ENCODE results near the gene CTNNA3. TPM values are rescaled to one million over a fixed set of nuclear protein-coding genes. Genes with fewer than 3 reads are reported as not detected.

CTNNA3 gene
- total and polyA plus RNA-seq, 4 donors = 0.38 to 8.9 (median 5.2) TPM

DNA sequence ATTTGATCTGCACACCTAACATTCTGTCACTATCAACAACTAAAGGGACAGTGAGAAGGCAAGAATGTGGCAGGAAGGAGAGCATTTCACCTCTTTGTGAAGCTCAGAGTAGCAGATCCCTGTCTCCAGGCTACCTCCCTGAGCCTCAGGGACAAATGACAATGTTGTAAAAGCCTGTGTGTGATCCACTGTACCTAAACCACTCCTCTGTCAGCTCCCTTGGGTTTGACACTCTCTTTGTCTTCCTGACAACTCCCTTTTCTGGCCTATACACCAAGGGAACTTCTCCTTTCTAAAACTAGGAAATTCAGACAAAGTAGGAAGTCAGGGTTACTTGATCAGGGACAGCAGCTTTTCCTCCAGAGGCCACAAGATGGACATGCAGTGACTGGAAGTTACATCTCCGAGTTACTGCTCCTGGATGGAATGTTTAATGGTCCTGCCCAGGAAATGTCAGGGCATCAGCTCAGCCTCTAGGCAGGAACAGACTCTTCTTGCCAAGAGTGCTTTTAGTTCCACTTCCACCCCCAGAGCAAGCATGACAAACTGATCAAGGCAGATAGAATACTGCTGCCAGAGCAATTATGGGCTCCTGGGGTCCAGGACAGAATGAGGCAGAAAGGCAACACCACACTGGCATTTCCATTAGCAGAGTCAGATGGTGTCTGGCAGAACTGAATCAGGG, 1784.7 kb downstream of the CTNNA3 start:
- intact Hi-C loops (cut with DNase I) = no loop called here
- H3K27ac ChIP-seq (ENCODE audit: low read depth in 1 of 2, low read length in 2 of 2) = no peak overlapping the region
- H3K4me3 ChIP-seq (ENCODE audit: low read length in 2 of 2) = no peak overlapping the region
- H3K27me3 ChIP-seq (ENCODE audit: control insufficient read depth in 1 of 2, insufficient read depth in 2 of 2, low read length in 1 of 2) = no peaks in the 10 kb centered on the region
- no peaks in the 10 kb centered on the region for H3K4me1 ChIP-seq (ENCODE audit: control insufficient read depth in 1 of 2, insufficient read depth in 2 of 2, low read length in 2 of 2)
- DNase-seq (no peak), ATAC-seq (ENCODE audit: low FRiP score) (no peak)
- no peaks in the 10 kb centered on the region for H3K9me3 ChIP-seq (ENCODE audit: control insufficient read depth, low read length)
- no peaks in the 10 kb centered on the region for H3K36me3 ChIP-seq (ENCODE audit: control insufficient read depth in 1 of 2, insufficient read depth in 2 of 2, low read length in 1 of 2)
- 8 to 32% methylated on average over 1 of the region's 1 CpG for WGBS, 2 donors

DNA sequence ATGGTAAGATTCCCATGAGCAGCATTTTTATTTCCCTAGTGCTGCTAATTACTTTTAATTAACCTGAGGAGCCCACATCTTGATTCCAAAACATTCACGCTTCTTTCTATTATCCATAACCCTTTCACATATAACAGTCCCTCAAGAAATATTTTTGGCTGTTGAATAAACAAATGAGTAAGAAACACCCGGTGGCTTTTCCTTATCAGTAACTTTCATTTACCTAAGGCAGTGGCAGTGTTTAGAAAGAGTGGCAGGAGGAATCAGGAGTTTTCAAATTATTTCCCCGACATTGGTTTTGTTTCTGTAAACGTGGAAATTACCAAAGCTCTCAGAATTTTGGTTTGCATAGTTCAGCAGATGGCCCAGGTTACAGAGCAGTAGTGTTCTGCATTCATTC, 1785.8 kb downstream of the CTNNA3 start:
- Histone ChIP-seq H3K36me3 (ENCODE audit: control insufficient read depth in 1 of 2, insufficient read depth in 2 of 2, low read length in 1 of 2) (no peaks in the 10 kb centered on the region), H3K4me3 (ENCODE audit: low read length in 2 of 2) (no peak overlapping the region), H3K27ac (ENCODE audit: low read depth in 1 of 2, low read length in 2 of 2) (no peak overlapping the region), H3K27me3 (ENCODE audit: control insufficient read depth in 1 of 2, insufficient read depth in 2 of 2, low read length in 1 of 2) (no peaks in the 10 kb centered on the region), H3K4me1 (ENCODE audit: control insufficient read depth in 1 of 2, insufficient read depth in 2 of 2, low read length in 2 of 2) (no peaks in the 10 kb centered on the region), H3K9me3 (ENCODE audit: control insufficient read depth, low read length) (no peaks in the 10 kb centered on the region)
- no peak for ATAC-seq (ENCODE audit: low FRiP score)
- no peak for DNase-seq
- intact Hi-C loops (cut with DNase I) = no loop called here
- WGBS, 2 donors = 44 to 46% methylated on average over 4 of the region's 4 CpGs

DNA sequence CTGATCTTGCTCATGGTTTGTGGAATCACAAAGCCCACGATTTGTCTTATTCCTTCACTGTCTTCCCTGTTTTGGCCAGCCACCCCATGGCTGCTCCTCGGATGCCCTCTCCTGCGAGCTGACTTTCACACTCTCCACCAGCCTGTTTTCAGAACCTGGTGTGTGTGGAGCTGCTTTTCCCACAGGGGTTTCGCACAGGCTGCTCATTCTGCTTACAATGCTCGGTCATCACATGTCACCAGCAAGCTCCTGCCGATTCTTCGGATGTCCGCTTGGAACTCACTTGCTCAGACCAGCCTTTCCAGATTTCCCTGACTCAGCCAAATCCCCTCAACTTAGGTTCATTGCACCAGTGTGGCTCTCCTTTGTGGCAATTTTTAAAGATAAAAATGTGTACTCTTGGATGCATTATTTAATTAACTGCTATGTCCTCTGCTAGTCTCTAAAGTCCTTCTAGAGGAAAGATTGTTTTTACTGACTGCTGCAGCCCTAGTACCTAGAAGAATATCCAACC, 1788.7 kb downstream of the CTNNA3 start:
- no peak for DNase-seq
- intact Hi-C loops (cut with DNase I) = no loop called here
- Histone ChIP-seq H3K27ac (ENCODE audit: low read depth in 1 of 2, low read length in 2 of 2) (no peak overlapping the region), H3K36me3 (ENCODE audit: control insufficient read depth in 1 of 2, insufficient read depth in 2 of 2, low read length in 1 of 2) (no peaks in the 10 kb centered on the region), H3K4me3 (ENCODE audit: low read length in 2 of 2) (no peak overlapping the region), H3K27me3 (ENCODE audit: control insufficient read depth in 1 of 2, insufficient read depth in 2 of 2, low read length in 1 of 2) (no peaks in the 10 kb centered on the region), H3K9me3 (ENCODE audit: control insufficient read depth, low read length) (no peaks in the 10 kb centered on the region), H3K4me1 (ENCODE audit: control insufficient read depth in 1 of 2, insufficient read depth in 2 of 2, low read length in 2 of 2) (no peaks in the 10 kb centered on the region)
- no peak for ATAC-seq (ENCODE audit: low FRiP score)
- 44 to 59% methylated on average over 8 of the region's 8 CpGs for WGBS, 2 donors

DNA sequence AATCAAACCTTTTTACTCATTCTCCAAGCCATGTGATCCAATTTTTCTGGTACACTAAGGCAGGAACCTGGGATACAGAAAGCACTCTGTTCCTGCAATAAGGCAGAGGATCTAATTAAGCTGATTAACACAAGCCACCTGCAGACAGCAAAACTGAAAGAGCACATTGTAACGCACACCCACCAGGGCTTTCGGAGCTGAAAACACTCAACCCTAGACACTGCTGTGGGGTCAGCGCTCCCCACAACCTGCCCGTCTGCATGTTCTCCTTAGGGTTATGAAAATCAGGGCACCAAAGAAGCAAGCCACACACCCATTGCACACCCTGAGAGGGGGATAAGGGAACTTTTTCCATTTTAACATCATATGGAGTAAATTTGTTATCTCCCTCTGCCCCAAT, 1792.4 kb downstream of the CTNNA3 start:
- DNase-seq (no peak), ATAC-seq (ENCODE audit: low FRiP score) (no peak)
- no peaks in the 10 kb centered on the region for H3K27me3 ChIP-seq (ENCODE audit: control insufficient read depth in 1 of 2, insufficient read depth in 2 of 2, low read length in 1 of 2)
- no peaks in the 10 kb centered on the region for H3K4me1 ChIP-seq (ENCODE audit: control insufficient read depth in 1 of 2, insufficient read depth in 2 of 2, low read length in 2 of 2)
- no peak overlapping the region for H3K4me3 ChIP-seq (ENCODE audit: low read length in 2 of 2)
- 94 to 96% methylated on average over 4 of the region's 4 CpGs for WGBS, 2 donors
- H3K36me3 ChIP-seq (ENCODE audit: control insufficient read depth in 1 of 2, insufficient read depth in 2 of 2, low read length in 1 of 2) = no peaks in the 10 kb centered on the region
- H3K27ac ChIP-seq (ENCODE audit: low read depth in 1 of 2, low read length in 2 of 2) = no peak overlapping the region
- intact Hi-C loops (cut with DNase I) = no loop called here
- no peaks in the 10 kb centered on the region for H3K9me3 ChIP-seq (ENCODE audit: control insufficient read depth, low read length)

DNA sequence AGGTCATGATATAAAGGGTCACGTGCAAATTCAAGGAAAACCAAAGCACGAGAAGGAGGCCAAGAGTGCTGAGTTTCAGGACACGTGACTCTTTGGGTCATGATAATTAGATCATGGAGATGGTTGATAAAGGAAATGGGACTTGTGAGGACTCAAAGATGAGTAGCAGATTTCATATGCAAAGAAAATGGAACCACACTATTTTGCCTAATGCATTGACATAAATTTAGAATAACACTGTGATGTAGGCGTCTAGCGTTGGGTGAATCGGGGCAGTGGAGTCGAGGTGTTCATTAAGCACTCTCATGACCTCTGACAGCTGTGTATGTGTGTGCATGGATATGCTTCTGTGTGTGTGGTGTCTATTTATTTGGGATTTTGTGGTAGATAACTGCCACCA, 1795.7 kb downstream of the CTNNA3 start:
- H3K36me3 ChIP-seq (ENCODE audit: control insufficient read depth in 1 of 2, insufficient read depth in 2 of 2, low read length in 1 of 2) = no peaks in the 10 kb centered on the region
- no peak overlapping the region for H3K4me3 ChIP-seq (ENCODE audit: low read length in 2 of 2)
- no peak overlapping the region for H3K27ac ChIP-seq (ENCODE audit: low read depth in 1 of 2, low read length in 2 of 2)
- H3K27me3 ChIP-seq (ENCODE audit: control insufficient read depth in 1 of 2, insufficient read depth in 2 of 2, low read length in 1 of 2) = no peaks in the 10 kb centered on the region
- intact Hi-C loops (cut with DNase I) = no loop called here
- no peaks in the 10 kb centered on the region for H3K4me1 ChIP-seq (ENCODE audit: control insufficient read depth in 1 of 2, insufficient read depth in 2 of 2, low read length in 2 of 2)
- ATAC-seq (ENCODE audit: low FRiP score) = no peak
- 90 to 92% methylated on average over 7 of the region's 7 CpGs for WGBS, 2 donors
- no peak for DNase-seq
- H3K9me3 ChIP-seq (ENCODE audit: control insufficient read depth, low read length) = no peaks in the 10 kb centered on the region

DNA sequence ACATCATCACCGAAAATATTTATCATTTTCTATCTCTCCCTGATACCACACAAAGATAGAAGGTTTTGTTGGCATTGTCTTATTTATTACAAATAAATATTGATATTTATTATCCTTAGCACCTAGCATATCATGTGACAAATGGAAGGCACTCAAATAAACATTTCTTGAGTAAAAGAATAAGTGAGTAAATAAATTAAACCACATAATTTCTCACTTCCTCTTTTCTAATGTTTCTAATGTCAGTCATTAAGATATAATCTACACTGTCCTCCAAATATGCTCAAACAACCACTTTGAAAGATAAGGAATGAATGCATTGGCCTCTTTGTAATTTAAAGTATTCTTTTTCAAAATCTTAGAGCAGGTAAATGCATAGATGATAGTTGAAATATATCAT, 1797.9 kb downstream of the CTNNA3 start:
- intact Hi-C loops (cut with DNase I) = no loop called here
- H3K36me3 ChIP-seq (ENCODE audit: control insufficient read depth in 1 of 2, insufficient read depth in 2 of 2, low read length in 1 of 2) = no peaks in the 10 kb centered on the region
- DNase-seq (no peak), ATAC-seq (ENCODE audit: low FRiP score) (no peak)
- H3K27ac ChIP-seq (ENCODE audit: low read depth in 1 of 2, low read length in 2 of 2) = no peak overlapping the region
- H3K9me3 ChIP-seq (ENCODE audit: control insufficient read depth, low read length) = no peaks in the 10 kb centered on the region
- no peaks in the 10 kb centered on the region for H3K27me3 ChIP-seq (ENCODE audit: control insufficient read depth in 1 of 2, insufficient read depth in 2 of 2, low read length in 1 of 2)
- no peak overlapping the region for H3K4me3 ChIP-seq (ENCODE audit: low read length in 2 of 2)
- no peaks in the 10 kb centered on the region for H3K4me1 ChIP-seq (ENCODE audit: control insufficient read depth in 1 of 2, insufficient read depth in 2 of 2, low read length in 2 of 2)
- 92 to 97% methylated on average over 1 of the region's 1 CpG for WGBS, 2 donors

DNA sequence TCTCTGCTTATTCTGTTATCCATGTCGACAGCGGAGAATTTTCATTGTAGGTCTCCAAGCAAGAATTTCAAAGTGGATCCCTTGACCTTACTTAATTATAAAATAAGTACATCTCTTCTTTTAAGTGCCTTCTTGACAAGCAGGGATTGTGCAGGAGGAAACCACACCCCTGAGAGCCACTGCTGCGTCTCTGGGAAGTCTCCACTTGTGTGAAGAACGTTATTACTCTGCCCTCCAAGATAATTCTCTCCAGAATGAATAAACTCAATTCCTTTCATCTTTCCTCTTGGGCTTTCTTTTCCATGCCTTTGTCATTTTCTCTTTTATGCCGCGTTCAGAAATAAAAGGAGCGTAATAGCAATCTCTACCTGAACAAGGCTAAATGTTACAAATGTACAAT, 1801.0 kb downstream of the CTNNA3 start:
- intact Hi-C loops (cut with DNase I) = no loop called here
- ATAC-seq (ENCODE audit: low FRiP score) = no peak
- H3K36me3 ChIP-seq (ENCODE audit: control insufficient read depth in 1 of 2, insufficient read depth in 2 of 2, low read length in 1 of 2) = no peaks in the 10 kb centered on the region
- no peaks in the 10 kb centered on the region for H3K4me1 ChIP-seq (ENCODE audit: control insufficient read depth in 1 of 2, insufficient read depth in 2 of 2, low read length in 2 of 2)
- H3K27me3 ChIP-seq (ENCODE audit: control insufficient read depth in 1 of 2, insufficient read depth in 2 of 2, low read length in 1 of 2) = no peaks in the 10 kb centered on the region
- no peak overlapping the region for H3K27ac ChIP-seq (ENCODE audit: low read depth in 1 of 2, low read length in 2 of 2)
- no peak for DNase-seq
- no peak overlapping the region for H3K4me3 ChIP-seq (ENCODE audit: low read length in 2 of 2)
- no peaks in the 10 kb centered on the region for H3K9me3 ChIP-seq (ENCODE audit: control insufficient read depth, low read length)
- 88 to 92% methylated on average over 7 of the region's 7 CpGs for WGBS, 2 donors

DNA sequence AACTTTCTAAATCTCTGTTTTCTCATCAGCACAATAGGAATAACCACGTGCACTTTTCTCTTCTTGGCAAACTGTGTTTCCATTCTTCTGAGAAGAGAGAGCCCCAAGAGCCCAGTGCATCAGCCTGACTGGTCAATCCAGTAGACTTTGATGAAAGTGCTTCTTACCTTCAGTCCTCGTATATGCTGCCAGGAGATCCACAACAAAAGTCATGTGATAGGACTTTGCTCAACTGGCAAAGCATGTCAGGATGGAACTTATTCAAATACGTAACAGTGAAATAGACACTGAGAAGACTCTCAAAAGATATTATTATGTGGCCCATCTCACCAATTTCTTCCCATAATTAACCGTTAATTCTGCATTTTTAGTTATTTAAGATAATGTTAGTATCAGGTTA, 1801.6 kb downstream of the CTNNA3 start:
- H3K4me3 ChIP-seq (ENCODE audit: low read length in 2 of 2) = no peak overlapping the region

DNA sequence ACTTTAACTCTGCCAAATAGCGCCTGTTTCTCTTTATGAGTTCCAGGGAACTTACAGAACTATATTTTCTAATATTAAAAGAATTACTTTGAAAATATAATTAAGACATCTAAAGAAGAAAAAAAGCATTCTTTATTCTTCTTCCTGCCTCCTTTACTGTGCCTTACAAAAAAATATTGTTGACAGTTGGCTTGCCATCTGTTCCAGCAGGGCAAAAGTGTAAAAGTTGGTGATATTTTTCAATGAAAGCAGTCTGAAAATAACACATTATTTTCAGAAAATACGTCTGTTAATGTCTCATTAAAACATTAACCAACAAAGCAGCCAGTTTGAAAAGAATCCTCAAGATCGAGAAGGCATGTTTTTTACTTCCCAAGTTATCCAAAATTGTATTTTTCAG, 1802.3 kb downstream of the CTNNA3 start:
- no peak for ATAC-seq (ENCODE audit: low FRiP score)
- H3K27ac ChIP-seq (ENCODE audit: low read depth in 1 of 2, low read length in 2 of 2) = no peak overlapping the region
- intact Hi-C loops (cut with DNase I) = no loop called here
- H3K36me3 ChIP-seq (ENCODE audit: control insufficient read depth in 1 of 2, insufficient read depth in 2 of 2, low read length in 1 of 2) = no peaks in the 10 kb centered on the region
- no peak for DNase-seq
- peaks cover 1% of the 10 kb centered on the region for H3K9me3 ChIP-seq (ENCODE audit: control insufficient read depth, low read length)
- H3K4me1 ChIP-seq (ENCODE audit: control insufficient read depth in 1 of 2, insufficient read depth in 2 of 2, low read length in 2 of 2) = no peaks in the 10 kb centered on the region
- H3K4me3 ChIP-seq (ENCODE audit: low read length in 2 of 2) = no peak overlapping the region
- no peaks in the 10 kb centered on the region for H3K27me3 ChIP-seq (ENCODE audit: control insufficient read depth in 1 of 2, insufficient read depth in 2 of 2, low read length in 1 of 2)
- 68 to 70% methylated on average over 3 of the region's 3 CpGs for WGBS, 2 donors

More for the DNA sequence above, 1801.6 kb downstream of the CTNNA3 start:
- Histone ChIP-seq H3K27ac (ENCODE audit: low read depth in 1 of 2, low read length in 2 of 2) (no peak overlapping the region), H3K27me3 (ENCODE audit: control insufficient read depth in 1 of 2, insufficient read depth in 2 of 2, low read length in 1 of 2) (no peaks in the 10 kb centered on the region), H3K4me1 (ENCODE audit: control insufficient read depth in 1 of 2, insufficient read depth in 2 of 2, low read length in 2 of 2) (no peaks in the 10 kb centered on the region), H3K9me3 (ENCODE audit: control insufficient read depth, low read length) (no peaks in the 10 kb centered on the region), H3K36me3 (ENCODE audit: control insufficient read depth in 1 of 2, insufficient read depth in 2 of 2, low read length in 1 of 2) (no peaks in the 10 kb centered on the region)
- intact Hi-C loops (cut with DNase I) = no loop called here
- DNase-seq (no peak), ATAC-seq (ENCODE audit: low FRiP score) (no peak)
- 85 to 92% methylated on average over 4 of the region's 4 CpGs for WGBS, 2 donors
